Activated T-cell treated with anti-CD3 and anti-CD28 coated beads, Interleukin-2, amount 50 U/mL, for 72 hours (primary cell): Measurements from ENCODE around the gene KRTAP22-2. TPM values are rescaled to one million over a fixed set of nuclear protein-coding genes. Genes with fewer than 3 reads are reported as not detected.

Source experiments
- ATAC-seq, 2 donors: fragments of 150-1000 bp; cut with Tn5 transposase; replicated peaks in 1 of 2; 2 replicates each; pipeline ENCODE4 v1.10.0; 2021; ENCODE audit warnings: moderate library complexity in 2 of 2, mild to moderate bottlenecking in 1 of 2
- DNase-seq, 2 donors: peaks; one replicate each; pipeline ENCODE4 v3.0.0; 2021 to 2022; ENCODE audit warnings: mixed read lengths in 1 of 2
- H3K27ac Mint-ChIP-seq: one replicate; pipeline ENCODE4 v1.8.0; 2022; ENCODE audit warnings: mild to moderate bottlenecking, moderate library complexity, mixed read lengths
- H3K27me3 Mint-ChIP-seq: one replicate; pipeline ENCODE4 v1.8.0; 2022; ENCODE audit warnings: low read depth, mixed read lengths
- H3K36me3 Mint-ChIP-seq, 2 donors: one replicate each; pipeline ENCODE4 v1.8.0; 2022; ENCODE audit warnings: mixed read lengths in 2 of 2, mild to moderate bottlenecking in 1 of 2; ENCODE audit not compliant: insufficient read depth in 2 of 2
- H3K4me1 Mint-ChIP-seq: one replicate; pipeline ENCODE4 v1.8.0; 2022; ENCODE audit warnings: low read depth, mixed read lengths
- H3K4me3 Mint-ChIP-seq, 2 donors: one replicate each; pipeline ENCODE4 v1.8.0; 2022; ENCODE audit warnings: mild to moderate bottlenecking in 2 of 2, mixed read lengths in 2 of 2, moderate library complexity in 2 of 2
- H3K9me3 Mint-ChIP-seq, 2 donors: one replicate each; pipeline ENCODE4 v1.8.0; 2022; ENCODE audit warnings: mixed read lengths in 2 of 2
- total RNA-seq, 2 donors: library from RNA; stranded (reverse); gene quantifications; one replicate each; pipeline ENCODE4 v1.2.3, GENCODE V29; 2022

The KRTAP22-2 gene
- not detected for total RNA-seq

DNA sequence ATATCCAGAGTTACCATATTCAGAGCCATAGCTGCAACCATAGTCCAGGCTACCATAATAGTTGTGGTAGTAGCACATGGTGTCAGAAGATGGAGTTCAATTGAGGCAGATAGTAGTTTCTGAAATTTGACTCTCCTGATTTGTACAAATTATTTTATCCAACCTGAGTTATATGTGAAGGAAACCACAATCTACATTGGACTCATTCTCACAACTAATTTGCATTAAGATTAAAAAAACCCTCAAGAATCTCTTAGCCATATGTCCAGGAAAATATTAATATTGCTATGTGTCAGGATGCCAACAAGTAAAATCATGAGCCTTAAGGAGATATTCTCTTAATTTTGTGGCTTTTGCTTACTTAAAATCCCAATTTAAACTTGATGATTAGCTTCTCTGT is at the start of gene KRTAP22-2:
Gene KRTAP22-2 (minus strand): TSS at position 101 of the 400 bp plus-strand sequence.
- H3K4me3 Mint-ChIP-seq = no peak within 1 kb of the TSS
- no peaks in the 10 kb centered on the region for H3K36me3 Mint-ChIP-seq
- H3K27me3 Mint-ChIP-seq = no peaks in the 10 kb centered on the region
- H3K4me1 Mint-ChIP-seq = no peaks in the 10 kb centered on the region
- ATAC-seq (no peak), DNase-seq (no peak)
- no peak within 1 kb of the TSS for H3K27ac Mint-ChIP-seq
- H3K9me3 Mint-ChIP-seq = no peaks in the 10 kb centered on the region

DNA sequence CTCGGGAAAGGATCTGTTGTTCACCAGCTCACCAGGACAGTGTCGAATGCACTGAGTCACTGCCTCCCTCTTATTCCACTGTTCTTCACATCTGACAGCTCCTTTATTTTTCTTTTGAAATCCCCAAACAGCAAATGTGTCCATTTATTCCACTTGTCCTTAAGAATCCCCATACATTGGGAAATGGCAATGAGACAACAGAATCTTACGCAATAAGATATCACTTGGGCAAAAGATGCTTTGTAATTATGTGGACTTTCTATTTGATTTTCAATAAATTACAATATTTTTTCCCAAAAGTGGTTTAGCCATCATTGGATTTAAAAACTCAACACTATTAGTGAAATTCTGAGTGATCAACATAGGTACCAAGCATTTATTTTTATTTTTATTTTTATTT is 48.5 kb upstream of the KRTAP22-2 start:
- H3K27me3 Mint-ChIP-seq = no peaks in the 10 kb centered on the region
- H3K4me1 Mint-ChIP-seq = no peaks in the 10 kb centered on the region
- DNase-seq (no peak), ATAC-seq (no peak)
- H3K9me3 Mint-ChIP-seq = peaks cover 2% of the 10 kb centered on the region in 2 donors
- H3K36me3 Mint-ChIP-seq = no peaks in the 10 kb centered on the region
- no peak overlapping the region for H3K4me3 Mint-ChIP-seq
- H3K27ac Mint-ChIP-seq = no peak overlapping the region

DNA sequence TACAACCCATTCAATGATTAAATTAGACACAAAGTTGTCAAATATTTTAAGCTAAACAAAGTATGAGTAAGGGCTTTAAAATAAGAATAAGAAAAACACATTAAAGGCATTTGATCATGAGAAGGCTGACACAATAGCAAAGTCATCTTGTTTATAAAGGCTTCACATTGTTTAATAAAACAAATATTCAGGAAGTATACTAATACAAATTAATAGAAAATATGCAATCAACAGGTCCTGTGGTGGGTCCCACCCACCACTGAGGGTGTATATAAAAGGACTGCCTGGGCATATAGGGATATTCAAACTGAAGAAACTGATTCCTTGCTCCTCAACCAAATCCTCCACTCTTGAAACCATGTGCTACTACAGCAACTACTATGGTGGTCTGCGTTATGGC is 44.7 kb upstream of the KRTAP22-2 start, which contains the start of gene KRTAP20-2:
Gene KRTAP20-2 (plus strand): TSS at position 301 of the 400 bp plus-strand sequence. CDS start 58 bp downstream, at position 359.
- Mint-ChIP-seq H3K4me1 (no peaks in the 10 kb centered on the region), H3K4me3 (no peak within 1 kb of the TSS), H3K36me3 (no peaks in the 10 kb centered on the region), H3K27ac (no peak within 1 kb of the TSS), H3K27me3 (no peaks in the 10 kb centered on the region), H3K9me3 (peaks cover 0 to 2% of the 10 kb centered on the region in 2 donors)
- DNase-seq = no peak
- no peak for ATAC-seq

GRCh38 chr21:30629200-30629599 is 39.0 kb upstream of the KRTAP22-2 start:
- Mint-ChIP-seq H3K27ac (no peak overlapping the region), H3K4me3 (no peak overlapping the region), H3K36me3 (no peaks in the 10 kb centered on the region), H3K4me1 (no peaks in the 10 kb centered on the region), H3K27me3 (no peaks in the 10 kb centered on the region), H3K9me3 (peaks cover 0 to 2% of the 10 kb centered on the region in 2 donors)
- DNase-seq (no peak), ATAC-seq (no peak)

DNA sequence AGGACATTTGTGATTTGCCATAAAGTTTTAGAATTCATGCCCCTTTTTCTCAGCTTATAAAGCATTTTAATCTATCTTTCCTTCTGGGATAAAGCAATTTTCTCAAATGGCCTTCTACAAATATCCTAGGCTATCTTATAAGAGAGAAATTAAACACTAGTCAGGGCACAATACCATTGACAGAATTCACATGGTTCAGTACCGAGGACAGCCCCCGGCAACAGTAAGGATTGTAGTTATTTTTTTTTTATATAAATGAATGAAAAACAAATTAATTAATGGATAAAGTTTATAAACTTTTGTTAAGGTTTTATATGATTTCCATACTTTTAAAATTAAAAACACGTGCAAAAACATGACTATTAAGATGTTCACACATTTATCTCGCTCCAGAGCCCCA is 37.9 kb upstream of the KRTAP22-2 start:
- ATAC-seq = no peak
- H3K27me3 Mint-ChIP-seq = no peaks in the 10 kb centered on the region
- H3K9me3 Mint-ChIP-seq = peaks cover 0 to 2% of the 10 kb centered on the region in 2 donors
- no peak overlapping the region for H3K27ac Mint-ChIP-seq
- no peaks in the 10 kb centered on the region for H3K36me3 Mint-ChIP-seq
- H3K4me3 Mint-ChIP-seq = no peak overlapping the region
- no peak for DNase-seq
- H3K4me1 Mint-ChIP-seq = no peaks in the 10 kb centered on the region

DNA sequence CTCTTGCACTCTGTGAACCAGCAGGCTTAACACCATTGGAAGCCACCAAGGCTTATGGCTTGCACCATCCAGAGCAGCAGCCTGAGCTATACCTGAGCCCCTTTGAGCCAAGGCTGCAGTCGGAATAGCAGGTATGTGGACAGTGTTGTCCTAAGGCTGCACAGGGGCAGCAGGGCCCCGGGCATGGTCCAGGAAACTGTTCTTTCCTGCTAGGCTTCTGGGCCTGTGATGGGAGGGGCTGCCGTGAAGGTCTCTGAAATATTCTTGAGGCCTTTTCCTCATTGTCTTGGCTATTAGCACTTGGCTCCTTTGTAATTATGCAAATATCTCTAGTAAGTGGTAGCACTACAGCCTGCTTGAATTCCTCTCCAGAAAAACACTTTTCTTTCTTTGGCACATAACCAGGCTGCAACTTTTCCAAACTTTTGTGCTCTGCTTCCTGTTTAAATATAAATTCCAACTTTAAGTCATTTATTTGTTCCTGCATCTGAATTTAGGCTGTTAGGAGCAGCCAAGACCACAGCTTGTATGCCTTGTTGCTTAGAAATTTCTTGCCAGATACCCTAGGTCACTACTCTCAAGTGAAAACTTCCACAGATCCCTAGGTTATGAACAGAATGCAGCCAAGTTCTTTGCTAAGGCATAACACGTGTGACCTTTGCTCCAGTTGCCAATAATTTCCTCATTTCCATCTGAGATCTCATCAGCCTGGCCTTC is 35.4 kb upstream of the KRTAP22-2 start:
- Mint-ChIP-seq H3K27ac (no peak overlapping the region), H3K4me1 (no peaks in the 10 kb centered on the region), H3K27me3 (no peaks in the 10 kb centered on the region), H3K4me3 (no peak overlapping the region), H3K9me3 (peaks cover 0 to 2% of the 10 kb centered on the region in 2 donors), H3K36me3 (no peaks in the 10 kb centered on the region)
- DNase-seq (no peak), ATAC-seq (no peak)

DNA sequence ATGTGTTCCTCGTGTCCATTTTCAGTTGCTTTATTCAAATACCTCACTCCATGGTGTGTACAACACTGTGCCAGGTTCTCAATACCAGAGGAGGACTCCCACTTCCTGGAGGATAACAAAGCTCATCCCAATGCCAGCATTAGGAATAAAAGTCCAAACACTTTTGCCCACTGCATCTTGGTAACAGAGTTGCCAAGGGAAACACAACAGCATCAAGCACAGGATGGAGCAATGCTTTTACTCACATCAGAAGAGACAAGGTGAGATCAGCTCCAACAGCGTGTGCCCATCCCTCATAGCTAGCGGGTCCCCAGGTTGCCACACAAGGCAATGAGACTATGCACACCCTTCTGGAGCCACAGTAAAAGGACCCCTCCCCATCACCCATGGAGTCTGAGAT is 33.2 kb upstream of the KRTAP22-2 start:
- ATAC-seq (no peak), DNase-seq (no peak)
- Mint-ChIP-seq H3K36me3 (no peaks in the 10 kb centered on the region), H3K4me3 (no peak overlapping the region), H3K4me1 (no peaks in the 10 kb centered on the region), H3K27ac (no peak overlapping the region), H3K9me3 (peaks cover 0 to 2% of the 10 kb centered on the region in 2 donors), H3K27me3 (no peaks in the 10 kb centered on the region)

- no peaks in the 10 kb centered on the region for H3K36me3 Mint-ChIP-seq
- H3K4me3 Mint-ChIP-seq = no peak within 1 kb of the TSS
- H3K9me3 Mint-ChIP-seq = peaks cover 0 to 2% of the 10 kb centered on the region in 2 donors
- DNase-seq (no peak), ATAC-seq (no peak)
- H3K4me1 Mint-ChIP-seq = no peaks in the 10 kb centered on the region
- H3K27ac Mint-ChIP-seq = no peak within 1 kb of the TSS
- no peaks in the 10 kb centered on the region for H3K27me3 Mint-ChIP-seq
Observed at GRCh38 chr21:30620522-30620921, 30.3 kb upstream of the KRTAP22-2 start, which contains the start of gene KRTAP20-4. KRTAP20-4 (plus strand) TSS chr21:30620627.

DNA sequence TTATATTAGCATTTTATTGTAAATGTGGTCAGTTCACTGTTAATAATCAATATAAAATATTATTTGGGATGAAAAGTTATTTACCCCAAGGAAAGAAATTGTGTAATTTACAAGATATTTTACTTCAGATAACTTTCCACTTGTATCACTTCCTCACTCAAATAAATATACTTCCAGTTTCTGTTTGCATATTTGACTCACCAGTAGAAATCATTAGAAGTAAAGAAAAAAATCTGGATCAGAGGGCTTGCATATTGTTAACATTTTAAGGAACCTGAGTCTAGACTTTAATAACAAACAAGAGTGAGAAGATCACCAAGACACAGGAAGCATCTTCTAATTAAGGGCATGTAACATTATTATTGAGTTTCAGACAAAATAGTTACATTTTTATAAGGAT is 29.9 kb upstream of the KRTAP22-2 start:
- no peaks in the 10 kb centered on the region for H3K4me1 Mint-ChIP-seq
- ATAC-seq = no peak
- H3K36me3 Mint-ChIP-seq = no peaks in the 10 kb centered on the region
- H3K27me3 Mint-ChIP-seq = no peaks in the 10 kb centered on the region
- DNase-seq = no peak
- H3K9me3 Mint-ChIP-seq = peaks cover 0 to 2% of the 10 kb centered on the region in 2 donors
- H3K27ac Mint-ChIP-seq = no peak overlapping the region
- no peak overlapping the region for H3K4me3 Mint-ChIP-seq

- no peaks in the 10 kb centered on the region for H3K27me3 Mint-ChIP-seq
- no peaks in the 10 kb centered on the region for H3K4me1 Mint-ChIP-seq
- no peak within 1 kb of the TSS for H3K27ac Mint-ChIP-seq
- no peak for ATAC-seq
- H3K36me3 Mint-ChIP-seq = no peaks in the 10 kb centered on the region
- peaks cover 0 to 2% of the 10 kb centered on the region in 2 donors for H3K9me3 Mint-ChIP-seq
- DNase-seq = no peak
- H3K4me3 Mint-ChIP-seq = no peak within 1 kb of the TSS
Observed at GRCh38 chr21:30616125-30616524, 25.9 kb upstream of the KRTAP22-2 start, which contains the start of gene KRTAP20-1. KRTAP20-1 (plus strand) TSS chr21:30616425; CDS start chr21:30616455, 30 bp downstream.

DNA sequence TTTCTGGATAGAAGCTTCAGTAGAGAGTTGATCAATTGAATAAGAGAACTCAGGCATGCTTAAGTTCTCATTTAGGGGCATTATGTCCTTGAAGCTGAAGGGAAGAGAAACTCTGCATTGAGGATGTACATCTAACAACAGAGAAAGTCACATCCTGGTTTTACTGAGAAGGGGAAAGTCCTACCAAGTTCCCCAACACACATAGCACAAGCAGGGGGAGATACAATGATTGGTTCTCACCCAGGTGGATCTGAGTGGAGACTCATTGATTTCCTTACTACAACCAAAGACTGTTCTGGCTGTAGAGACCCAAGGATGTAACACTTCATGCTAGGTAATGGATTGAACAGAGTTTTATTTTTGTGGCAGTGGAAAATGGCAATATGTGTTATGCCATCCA is 25.0 kb upstream of the KRTAP22-2 start:
- H3K4me1 Mint-ChIP-seq = no peaks in the 10 kb centered on the region
- H3K36me3 Mint-ChIP-seq = no peaks in the 10 kb centered on the region
- DNase-seq = no peak
- no peak for ATAC-seq
- H3K27me3 Mint-ChIP-seq = no peaks in the 10 kb centered on the region
- H3K9me3 Mint-ChIP-seq = peaks cover 0 to 2% of the 10 kb centered on the region in 2 donors
- H3K4me3 Mint-ChIP-seq = no peak overlapping the region
- no peak overlapping the region for H3K27ac Mint-ChIP-seq

- DNase-seq (no peak), ATAC-seq (no peak)
- Mint-ChIP-seq H3K9me3 (peaks cover 0 to 2% of the 10 kb centered on the region in 2 donors), H3K36me3 (no peaks in the 10 kb centered on the region), H3K27ac (no peak within 1 kb of the TSS), H3K27me3 (no peaks in the 10 kb centered on the region), H3K4me3 (no peak within 1 kb of the TSS), H3K4me1 (no peaks in the 10 kb centered on the region)
Observed at GRCh38 chr21:30613836-30614235, 23.6 kb upstream of the KRTAP22-2 start, which contains the start of gene KRTAP6-1. KRTAP6-1 (minus strand) TSS chr21:30613930; CDS start chr21:30613904, 26 bp downstream.

DNA sequence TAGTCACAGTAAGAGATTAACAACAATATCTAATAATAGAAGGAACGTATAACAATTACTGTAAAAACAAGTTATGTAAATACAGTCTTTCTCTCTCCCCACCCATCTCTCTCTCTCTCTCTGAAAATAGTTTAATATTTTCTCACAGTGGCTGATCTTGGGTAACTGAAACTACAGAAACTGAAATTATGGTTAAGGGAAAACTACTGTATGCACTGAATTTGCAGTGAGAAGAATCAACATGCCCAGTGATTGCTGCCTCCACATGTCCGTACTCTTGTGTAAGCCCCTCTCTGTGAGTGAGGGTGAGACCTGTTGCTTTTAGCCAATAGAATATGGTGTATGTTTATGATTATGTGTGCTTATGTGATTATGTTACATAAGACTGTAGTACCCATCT is 21.9 kb upstream of the KRTAP22-2 start:
- H3K27ac Mint-ChIP-seq = no peak overlapping the region
- no peaks in the 10 kb centered on the region for H3K36me3 Mint-ChIP-seq
- no peaks in the 10 kb centered on the region for H3K4me1 Mint-ChIP-seq
- H3K9me3 Mint-ChIP-seq = peaks cover 0 to 2% of the 10 kb centered on the region in 2 donors
- ATAC-seq (no peak), DNase-seq (no peak)
- H3K27me3 Mint-ChIP-seq = no peaks in the 10 kb centered on the region
- no peak overlapping the region for H3K4me3 Mint-ChIP-seq

GRCh38 chr21:30605968-30606367 is 15.8 kb upstream of the KRTAP22-2 start:
- Mint-ChIP-seq H3K4me1 (no peaks in the 10 kb centered on the region), H3K4me3 (no peak overlapping the region), H3K27ac (no peak overlapping the region), H3K9me3 (peaks cover 3% of the 10 kb centered on the region in 2 donors), H3K27me3 (no peaks in the 10 kb centered on the region), H3K36me3 (no peaks in the 10 kb centered on the region)
- ATAC-seq = no peak
- no peak for DNase-seq
